Midbrain (tissue), 1 donor: ENCODE measurements around the gene CATSPER3.

Experiments
- DNase-seq: peaks from one replicate; lab custom pipeline; 2025; lab: John Stamatoyannopoulos, UW

CATSPER3 gene

DNA sequence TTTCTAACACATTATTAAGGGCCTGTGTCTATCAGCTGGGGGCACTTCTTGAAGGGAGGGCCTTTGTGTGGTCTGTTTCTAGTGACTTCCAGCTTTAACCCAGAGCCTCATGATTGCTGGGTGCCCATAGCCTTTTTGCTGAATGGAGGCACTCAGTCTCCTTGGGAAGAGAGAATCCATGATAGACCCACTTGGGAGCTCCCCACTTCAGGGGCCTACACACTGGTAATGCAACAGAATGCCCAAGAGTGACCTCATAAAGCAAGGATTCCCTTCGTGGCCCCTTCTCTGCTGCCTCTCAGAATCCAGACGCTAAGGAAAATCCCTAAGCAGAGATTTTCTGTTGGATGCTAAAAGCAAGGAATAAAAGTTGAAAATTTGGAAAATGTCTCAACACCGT, at the start of gene CATSPER3:
CATSPER3 (plus strand) TSS at position 301 of the 400 bp plus-strand sequence; CDS start at position 386, 85 bp downstream.
- DNase-seq: no peak

DNA sequence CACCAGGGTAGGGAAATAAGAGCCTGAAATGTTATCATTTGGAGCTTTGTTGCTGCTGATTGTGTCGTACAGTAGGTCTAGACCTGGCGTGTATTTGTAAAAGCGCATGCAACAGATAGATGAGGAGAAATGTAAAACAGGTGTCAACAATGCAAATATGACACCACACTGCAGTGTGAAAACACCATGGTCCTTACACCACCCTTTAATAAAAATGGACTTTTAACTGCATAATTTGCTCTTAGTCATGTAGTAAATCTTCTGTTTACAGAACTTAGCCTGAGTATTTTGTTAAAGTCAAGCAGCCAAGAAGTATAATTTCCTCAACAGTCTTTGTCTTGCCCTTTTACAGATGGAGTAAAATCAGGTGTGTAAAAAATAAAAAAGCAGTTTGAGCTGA, 48.8 kb upstream of the CATSPER3 start:
- no peak for DNase-seq

GRCh38 chr5:134920848-134921575, 46.7 kb upstream of the CATSPER3 start:
- DNase-seq: no peak

- DNase-seq: no peak
Observed at GRCh38 chr5:134932508-134932907, 35.2 kb upstream of the CATSPER3 start.

GRCh38 chr5:134934202-134934601, 33.5 kb upstream of the CATSPER3 start:
- DNase-seq: no peak

DNA sequence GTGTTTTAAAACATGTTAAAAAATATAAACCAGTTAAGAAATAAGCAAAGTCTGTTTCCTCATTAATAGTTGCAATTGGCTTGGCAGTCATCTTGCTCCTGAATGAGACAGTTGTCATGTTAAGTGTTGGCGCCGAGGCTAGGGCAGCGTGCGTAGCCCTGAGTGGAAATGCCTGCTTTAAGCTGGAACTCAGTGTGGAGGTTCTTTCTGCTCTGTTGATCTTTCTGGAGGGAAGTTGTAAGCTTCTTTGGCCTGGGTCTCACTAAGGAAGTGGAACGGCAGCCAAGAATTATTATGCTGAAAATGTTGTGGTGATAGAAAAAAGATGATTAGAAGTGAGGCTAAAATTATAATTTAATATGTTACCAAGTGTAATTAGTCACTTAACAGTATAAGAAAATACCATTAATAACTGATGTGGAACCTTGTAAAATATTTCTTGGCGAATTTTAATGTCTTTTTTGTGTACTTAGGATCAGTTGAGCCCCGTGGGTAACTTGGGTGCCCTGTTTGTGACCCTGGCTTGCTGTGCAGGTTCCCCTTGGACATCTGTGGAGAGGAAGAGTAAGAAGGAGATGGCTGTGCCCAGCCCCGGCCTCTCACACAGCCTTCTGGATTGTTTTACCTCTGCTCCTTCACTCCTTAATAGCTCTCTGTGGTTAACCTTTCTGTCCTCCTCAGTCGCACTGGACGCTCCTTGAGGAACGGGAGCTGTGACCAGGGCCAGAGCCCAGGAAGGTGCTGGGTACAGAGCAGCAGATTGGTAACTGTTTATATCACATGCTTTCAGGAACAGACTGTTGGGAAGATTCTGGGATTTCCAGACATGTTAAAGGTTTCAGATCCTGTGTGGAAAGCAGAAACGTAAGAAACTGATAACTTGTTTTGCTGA, 31.8 kb upstream of the CATSPER3 start:
- DNase-seq: no peak

DNA sequence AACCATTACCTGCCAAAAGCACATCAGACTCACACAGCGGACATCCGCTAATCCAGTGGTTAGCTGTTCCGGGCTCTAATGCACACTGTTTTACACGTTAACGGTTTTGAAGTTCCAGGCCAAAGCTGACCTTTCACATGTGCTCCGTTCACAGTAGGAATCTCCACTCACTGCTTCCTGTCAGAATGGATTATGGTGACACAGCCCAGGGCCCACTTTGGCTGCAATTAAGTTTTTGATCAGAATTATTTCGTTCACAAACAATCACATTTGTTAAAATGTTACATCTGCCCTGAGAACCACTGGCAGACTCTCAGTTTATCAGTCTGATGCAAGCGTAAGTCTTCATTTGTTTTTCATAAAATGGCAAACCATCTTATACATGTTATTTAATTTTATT, 30.2 kb upstream of the CATSPER3 start:
- no peak for DNase-seq

- no peak for DNase-seq
Observed at GRCh38 chr5:134938030-134938429, 29.7 kb upstream of the CATSPER3 start.

- DNase-seq: no peak
Observed at GRCh38 chr5:134939500-134939899, 28.2 kb upstream of the CATSPER3 start.

GRCh38 chr5:134943547-134943946, 24.2 kb upstream of the CATSPER3 start:
- no peak for DNase-seq

- DNase-seq: no peak
Observed at GRCh38 chr5:134944630-134945029, 23.1 kb upstream of the CATSPER3 start.

DNA sequence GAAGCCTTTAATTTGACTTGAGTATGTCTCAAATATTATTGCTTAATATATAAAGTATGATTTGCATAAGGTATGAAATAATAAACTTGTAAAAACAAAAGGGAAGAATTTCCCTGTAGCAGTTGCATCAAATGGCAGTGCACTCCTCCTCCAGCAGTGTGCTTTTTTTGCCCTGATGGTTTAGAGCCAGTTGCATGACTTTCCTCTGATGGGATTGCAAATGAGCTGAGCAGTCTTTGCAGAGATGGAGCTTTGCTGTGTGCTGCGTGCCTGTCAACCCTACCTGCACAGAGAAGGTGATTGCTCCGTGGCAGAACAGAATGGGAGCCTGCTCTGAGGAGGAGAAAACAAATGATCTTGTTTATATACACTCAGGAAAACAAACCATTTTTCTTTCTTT, 22.7 kb upstream of the CATSPER3 start:
- DNase-seq: no peak

DNA sequence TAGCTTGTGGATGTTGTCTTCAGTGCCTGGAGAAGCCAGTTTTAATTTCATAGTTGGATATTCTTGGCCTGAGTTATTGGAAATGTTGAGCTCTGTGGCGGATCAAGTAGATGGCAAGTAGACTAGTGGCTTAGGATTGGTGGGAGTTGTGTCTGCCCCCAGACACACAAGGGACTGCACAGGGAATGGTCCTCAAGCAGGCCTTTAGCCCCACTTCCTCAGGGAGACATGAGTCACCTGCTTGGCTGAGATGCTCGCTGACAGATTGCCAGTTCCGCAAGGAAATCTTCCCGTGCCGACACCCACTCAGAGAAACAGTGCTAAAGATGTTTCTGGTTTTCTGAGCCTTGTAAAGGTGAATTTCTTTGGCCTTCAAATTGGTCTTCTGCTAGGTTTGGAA, 18.8 kb upstream of the CATSPER3 start:
- DNase-seq: no peak

DNA sequence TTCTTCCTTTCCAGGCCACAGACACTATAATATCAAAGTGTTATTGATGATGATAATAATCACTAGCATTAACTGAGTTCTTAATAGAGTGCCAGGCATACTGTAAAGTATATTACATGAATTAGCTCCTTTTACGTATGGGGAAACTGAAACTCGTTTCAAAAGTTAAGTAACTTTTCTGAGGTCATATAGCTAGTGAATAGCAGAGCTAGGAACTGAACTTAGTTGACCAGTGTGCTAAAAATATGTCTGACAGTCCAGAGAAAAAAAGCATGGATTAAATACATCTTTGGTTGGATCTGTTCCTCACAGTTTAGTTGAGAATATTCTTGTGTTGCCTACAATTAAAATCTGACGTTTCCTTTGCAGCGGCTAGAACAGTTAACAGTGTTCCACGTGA, 18.4 kb upstream of the CATSPER3 start:
- no peak for DNase-seq

DNA sequence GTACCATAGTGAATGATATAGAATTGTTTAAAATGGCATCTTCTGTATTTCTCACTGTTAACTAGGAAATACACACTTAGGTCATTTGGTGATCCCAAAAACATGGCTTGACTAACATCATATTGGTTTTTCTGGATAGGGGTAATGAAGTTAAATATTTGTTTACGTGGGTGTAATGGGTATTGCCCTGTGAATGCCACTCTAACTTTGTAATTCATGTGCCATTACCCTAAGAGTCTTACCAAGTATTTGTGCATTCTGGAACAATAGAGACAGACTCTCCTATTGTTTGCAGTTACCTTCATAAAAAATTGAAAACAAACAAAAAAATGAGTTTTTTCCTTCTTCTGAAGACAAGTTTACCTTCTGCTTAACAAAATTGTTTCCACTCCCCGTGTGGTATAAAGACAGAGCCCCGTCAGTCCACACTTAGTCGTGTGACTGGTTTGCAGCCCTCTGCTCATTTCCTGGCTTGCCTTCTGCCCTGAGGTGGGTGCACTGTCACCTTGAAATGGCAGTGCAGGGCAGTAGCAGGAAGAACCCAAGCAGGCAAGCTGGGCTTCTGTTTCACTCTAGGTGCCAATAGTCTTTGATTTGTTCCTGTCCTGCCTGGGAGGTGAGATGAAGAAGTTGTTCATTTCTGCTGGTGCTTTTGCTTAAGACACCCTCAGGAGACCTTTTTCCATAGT, 9.6 kb upstream of the CATSPER3 start:
- no peak for DNase-seq

GRCh38 chr5:134958755-134959154, 9.0 kb upstream of the CATSPER3 start:
- DNase-seq: no peak

- no peak for DNase-seq
Observed at GRCh38 chr5:134963098-134963497, 4.6 kb upstream of the CATSPER3 start.

GRCh38 chr5:134964359-134965270, 3.1 kb upstream of the CATSPER3 start:
- no peak for DNase-seq

- DNase-seq: no peak
Observed at GRCh38 chr5:134965271-134965825, 2.4 kb upstream of the CATSPER3 start.

DNA sequence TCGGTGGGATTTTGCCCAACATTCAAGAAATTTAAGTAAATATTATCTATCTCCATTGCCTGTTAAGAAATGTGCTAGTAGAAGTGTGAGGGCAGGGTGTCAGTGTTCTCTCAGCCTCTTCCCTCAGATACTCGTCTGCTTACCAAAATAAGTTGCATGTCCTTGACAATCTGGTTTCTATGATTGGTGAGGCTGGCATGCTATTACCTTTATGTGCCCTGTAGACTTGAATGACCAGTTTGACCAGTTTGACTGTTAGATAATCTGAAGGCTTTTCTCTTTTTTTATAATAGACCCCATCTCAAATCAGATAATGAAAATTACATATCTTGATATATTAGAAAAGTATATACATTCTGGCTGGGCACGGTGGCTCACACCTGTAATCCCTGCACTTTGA, 348 bp downstream of the CATSPER3 start:
- no peak for DNase-seq

DNA sequence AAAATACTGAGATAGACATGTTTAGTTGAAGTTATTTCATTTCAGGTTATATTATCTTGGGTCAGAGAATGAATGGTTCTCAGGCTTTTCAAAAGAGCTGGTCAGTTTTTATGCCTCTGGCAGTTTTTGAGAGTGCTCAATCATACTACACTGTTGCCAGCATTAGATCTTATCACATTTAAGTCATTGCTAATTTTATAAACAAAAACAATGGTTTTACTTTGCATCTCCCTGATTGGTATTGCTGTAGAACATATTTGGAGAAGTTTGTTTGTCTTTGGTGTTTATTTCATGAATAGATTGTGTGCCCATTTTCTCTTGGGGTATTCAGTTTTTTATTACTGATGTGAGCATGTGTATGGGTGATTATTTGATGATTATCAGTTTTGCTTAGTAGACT, 1.5 kb downstream of the CATSPER3 start:
- DNase-seq: no peak
